Colon (tissue), 2 donors: Measurements from ENCODE around the gene IQCE.
"Not testable (repeated sequence)": the region's sequence is repeated elsewhere in the genome, so short reads cannot be mapped to it uniquely, and the experiment has no call there.

Experiments
- FAIRE-seq: peaks from 2 replicates; lab custom pipeline; 2012; peaks lifted over from hg19 to GRCh38; lab: Jason Lieb, UNC
- donor health status: control.
- donor health status: control.

Gene IQCE

GRCh38 chr7:2521341-2521745 lies 37.4 kb upstream of the IQCE start:
- FAIRE-seq: no peak

DNA sequence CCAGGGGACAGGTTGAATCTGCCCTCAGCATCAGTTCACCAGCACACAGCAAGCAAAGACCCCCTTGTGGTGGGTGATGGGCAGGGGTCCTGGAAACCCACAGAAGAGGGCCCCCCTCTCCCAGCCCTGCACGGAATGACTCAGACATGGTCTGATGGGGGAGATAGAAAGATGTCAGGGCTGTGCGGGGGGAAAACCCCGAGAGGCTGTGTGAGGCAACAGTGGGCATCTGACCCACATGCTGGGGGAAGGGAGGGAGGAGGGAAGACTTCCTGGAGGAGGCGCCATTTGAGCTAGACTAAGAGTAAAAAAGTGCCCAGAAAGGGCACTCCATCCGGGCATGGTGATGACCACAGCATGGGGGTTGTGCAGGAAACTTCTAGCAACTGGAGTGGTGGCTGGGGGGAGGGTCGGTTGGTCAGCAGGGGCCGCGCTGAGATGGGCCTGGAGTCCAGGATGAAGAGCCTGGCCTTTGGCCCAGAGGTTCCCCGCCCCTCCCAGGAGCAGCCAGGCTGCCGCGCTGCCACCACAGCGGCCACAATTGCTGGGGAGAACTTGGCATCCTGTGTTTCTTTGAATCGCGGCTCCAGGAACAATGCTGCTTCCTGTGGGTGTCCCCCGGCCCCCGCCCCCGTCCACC lies 36.7 kb upstream of the IQCE start:
- no peak for FAIRE-seq

DNA sequence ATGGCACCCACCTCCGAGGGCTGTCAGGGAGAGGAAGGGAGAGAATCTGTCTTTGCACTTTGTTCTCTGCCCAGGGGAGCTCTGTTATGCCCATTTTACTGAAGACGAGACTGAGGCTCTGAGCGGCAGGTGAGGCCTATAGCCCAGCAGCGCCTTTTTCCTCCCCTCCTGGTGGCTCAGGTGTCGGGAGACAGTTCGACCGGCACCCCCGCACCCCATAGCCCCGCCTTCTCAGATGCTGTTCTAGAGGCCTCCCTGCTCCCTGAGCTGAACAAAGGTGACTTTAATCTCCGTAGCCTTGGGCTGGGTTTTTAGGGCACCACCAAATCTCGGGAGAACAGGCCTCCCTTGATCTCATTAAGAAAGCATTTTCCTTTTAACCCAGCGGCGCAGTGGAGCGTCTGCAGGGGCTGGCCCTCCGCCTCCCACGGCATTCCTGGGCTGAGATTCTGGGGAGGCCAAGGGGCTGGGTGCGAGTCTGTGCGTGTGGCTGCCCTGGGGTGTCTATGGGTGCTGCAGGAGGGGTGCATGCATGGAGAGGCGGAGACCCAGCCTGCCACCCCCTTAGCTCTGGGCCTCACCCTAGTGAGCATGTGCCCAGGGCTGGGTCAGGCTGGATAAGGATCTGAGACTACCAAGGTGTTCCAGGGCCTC lies 35.9 kb upstream of the IQCE start:
- FAIRE-seq: no peak

GRCh38 chr7:2523461-2523936 lies 35.3 kb upstream of the IQCE start:
- FAIRE-seq: no peak

- FAIRE-seq: no peak
Measured at GRCh38 chr7:2523941-2524807, 34.6 kb upstream of the IQCE start.

- FAIRE-seq: no peak
Measured at GRCh38 chr7:2524808-2525657, 33.7 kb upstream of the IQCE start.

DNA sequence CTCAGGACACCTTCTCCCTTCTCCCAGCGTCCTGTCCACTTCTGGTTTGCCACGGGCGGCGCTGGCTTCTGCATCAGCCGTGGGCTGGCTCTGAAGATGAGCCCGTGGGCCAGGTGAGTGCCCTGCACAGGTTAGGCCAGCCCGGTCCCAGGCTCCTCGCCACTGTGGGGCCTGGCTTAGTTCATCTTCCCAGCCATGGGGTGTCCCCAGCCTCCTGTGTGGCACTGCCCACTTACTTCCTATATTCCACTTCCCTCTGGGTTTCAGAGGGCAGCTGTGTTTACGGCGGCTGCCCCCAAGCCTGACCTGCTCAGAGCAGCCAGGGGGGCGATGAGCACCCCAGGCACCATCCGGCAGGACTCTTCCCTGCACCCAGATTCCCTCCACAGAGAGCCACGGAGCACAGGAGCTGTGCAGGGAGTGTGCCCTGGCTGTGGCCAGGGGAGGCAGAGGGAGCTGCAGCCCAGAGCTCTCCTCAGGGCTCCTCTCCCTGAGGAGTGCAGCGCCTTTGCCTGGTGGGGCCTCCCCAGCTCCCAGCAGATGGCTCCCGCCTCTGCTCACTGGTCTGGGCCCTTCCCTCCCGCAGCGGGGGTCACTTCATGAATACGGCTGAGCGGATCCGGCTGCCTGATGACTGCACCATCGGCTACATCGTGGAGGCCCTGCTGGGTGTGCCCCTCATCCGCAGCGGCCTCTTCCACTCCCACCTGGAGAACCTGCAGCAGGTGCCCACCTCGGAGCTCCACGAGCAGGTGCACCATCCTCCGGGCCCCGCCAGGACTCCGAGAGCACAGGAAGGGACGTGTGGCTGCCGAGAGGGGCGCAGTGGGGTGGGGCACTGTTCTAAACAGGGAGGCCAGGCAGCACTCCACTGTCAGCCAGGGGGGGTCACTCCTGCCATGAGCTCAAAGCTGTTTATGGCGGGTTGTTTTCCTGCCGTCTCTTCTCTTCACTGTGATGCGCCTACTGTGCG lies 32.8 kb upstream of the IQCE start:
- no peak for FAIRE-seq

DNA sequence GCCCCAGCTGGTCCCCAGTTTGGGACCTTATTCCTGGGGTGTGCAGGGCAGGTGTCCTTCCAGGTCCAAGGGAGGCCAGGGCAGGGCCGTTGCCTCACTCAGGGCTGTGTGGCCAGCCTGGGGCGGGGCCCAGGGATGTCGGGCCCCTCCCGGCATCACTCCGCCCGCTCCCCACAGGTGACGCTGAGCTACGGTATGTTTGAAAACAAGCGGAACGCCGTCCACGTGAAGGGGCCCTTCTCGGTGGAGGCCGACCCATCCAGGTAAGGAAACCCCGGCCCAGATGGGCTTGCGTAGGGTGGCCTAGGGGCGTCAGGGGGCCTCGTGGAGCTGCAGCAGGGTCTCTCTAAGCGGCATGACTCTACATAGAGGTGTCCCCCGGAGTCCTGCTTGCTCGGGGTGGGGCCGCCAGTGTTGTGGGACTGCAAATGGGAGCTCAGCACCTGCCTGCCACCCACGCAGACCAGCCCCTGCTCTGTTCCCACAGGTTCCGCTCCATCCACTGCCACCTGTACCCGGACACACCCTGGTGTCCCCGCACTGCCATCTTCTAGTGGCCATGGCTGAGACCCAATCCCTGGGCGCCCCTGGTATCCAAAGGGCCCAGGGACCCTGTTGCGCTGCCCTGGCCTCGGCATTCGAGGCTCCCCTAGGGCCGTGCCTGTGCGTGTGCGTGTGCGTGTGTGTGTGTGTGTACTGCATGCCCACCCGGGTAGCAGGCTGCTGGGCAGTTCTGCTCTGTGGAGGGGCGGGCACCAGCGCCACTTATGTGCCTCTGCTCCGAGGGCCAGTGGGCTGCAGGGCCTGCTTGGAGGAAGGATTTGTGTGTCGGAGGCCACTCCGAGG lies 31.9 kb upstream of the IQCE start:
- no peak for FAIRE-seq

DNA sequence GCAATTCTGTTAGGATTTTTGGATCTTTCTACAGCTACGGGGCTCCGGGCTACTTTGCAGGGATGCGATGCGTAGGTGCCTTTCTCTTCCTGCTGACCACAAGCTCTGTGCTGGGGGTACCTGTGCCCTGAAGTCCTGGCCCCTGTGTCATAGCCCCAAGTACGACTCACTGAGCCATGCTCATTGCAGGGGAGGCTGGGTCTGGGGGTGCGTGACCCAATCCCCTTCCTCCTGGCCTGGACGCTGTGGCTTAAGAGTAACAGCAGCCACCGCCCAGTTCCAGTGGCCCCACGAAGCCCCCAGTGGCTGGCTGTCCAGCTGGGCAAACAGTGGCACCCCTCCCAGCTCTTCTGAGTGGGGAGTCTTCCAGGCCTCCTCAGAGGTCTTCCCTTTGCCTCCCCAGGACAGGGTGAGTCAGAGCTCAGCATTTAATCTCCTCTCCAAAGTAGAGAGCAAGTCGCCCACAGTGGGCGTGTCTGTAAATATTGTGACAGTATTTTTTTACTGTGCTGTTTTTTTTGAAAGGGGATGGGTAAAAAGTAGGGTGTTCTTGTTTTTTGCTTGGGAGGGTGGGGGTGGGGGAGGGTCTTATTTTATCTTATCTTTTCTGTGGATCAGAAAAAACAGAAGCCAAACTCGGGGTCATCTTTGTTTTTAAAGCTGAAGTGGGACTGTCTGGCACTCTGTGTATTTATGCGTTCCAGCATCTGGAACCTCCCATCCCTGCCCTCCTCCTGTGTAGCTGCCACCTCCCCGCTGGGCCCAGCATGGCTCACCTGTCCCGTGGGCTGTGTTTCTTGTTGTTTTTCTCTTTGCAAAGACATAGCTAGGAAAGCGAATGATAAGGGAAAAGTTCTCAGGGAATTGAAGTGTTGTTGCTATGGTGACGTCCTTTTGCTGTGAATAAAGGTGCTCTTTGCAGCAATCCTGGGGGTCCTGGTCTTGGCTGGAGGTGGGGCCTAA lies 31.0 kb upstream of the IQCE start:
- FAIRE-seq: no peak

GRCh38 chr7:2528481-2529095 lies 30.2 kb upstream of the IQCE start:
- no peak for FAIRE-seq

DNA sequence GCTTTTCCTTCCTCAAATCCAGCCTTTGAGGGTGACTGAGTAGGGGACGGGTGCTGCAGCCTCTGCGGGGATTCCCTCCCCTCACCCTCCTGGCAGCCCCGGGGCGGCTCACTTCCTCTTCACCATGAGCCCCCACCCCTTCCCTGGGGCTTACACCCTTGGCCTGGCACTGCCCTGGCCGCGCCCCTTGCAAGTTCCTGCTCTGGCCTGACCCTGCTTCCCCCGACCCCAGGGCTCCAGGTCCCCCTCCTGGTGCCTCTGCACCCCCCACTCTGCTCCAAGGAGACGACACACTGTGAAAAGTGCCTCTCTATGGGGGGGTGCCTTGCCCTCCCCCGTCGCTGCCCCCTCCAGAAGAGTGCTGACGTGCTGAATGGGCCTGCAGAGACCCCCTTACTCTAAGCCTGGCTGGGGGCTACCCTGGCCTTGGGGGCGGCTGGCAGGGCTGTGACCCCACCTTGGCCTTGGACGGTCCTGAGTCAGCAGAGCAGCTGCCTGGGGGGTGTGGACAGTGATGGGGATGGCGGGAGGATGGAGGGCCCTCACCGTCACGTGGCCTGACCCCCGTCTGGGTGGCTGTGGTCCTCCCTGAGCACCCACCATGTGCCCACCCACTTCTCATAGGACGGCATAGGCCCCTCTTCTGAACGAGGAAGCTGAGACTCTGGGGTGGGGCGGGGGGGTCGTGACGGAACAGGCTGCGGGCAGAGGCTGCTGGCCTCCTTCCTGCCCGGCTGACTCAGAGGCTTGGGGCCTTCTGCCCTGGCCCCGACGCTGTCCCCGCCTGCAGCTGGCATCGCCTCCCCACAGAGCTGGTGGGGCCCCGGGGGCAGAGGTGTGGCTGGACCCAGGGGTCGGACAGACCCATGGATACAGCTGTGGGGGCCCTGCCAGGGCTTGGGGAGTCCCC lies 29.4 kb upstream of the IQCE start:
- no peak for FAIRE-seq

DNA sequence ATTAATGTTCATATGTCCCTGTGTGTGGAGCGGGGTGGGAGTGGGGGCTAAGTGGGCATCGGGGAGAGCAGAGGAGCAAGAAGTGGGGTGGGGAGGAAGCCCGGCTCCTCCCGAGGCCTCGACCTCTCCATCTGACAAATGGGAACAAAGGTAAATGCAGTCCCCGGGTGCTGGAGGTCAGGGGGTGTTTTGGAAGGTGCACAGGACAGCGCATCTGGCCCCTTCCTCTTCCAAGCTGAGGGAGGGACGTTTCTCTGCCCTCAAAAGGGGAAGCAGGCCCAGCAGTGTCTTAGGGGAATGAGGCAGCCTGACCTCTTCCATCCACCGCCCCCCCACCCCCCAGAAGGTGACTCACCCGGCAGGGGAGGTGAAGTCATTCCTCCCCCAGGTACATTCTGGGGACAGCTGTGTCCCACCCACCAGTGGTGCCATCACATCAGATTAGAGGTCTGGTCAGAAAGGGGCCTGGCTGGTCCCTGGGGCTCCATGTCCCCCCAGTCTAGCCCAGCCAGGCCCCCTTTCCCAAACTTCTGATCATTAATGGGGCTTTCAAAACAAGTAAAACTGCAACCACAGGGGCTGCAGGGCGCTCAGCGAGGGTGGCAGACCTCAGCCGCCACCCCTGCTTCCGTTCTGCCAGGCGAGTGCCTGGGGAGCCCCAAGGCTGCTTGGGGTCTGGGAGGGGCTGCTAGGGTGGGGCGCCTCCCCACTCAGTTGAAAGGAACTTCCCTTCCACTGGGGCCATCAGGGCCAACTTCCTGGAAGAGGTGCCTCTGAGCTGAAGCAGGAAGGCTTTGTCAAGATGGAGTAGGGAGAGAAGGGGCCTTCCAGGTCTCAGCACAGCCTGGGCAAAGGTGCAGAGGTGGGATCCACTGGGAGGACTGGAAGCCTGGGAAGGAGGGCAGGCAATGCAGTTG lies 28.4 kb upstream of the IQCE start:
- no peak for FAIRE-seq

GRCh38 chr7:2530994-2531795 lies 27.6 kb upstream of the IQCE start:
- FAIRE-seq: not testable (repeated sequence)

DNA sequence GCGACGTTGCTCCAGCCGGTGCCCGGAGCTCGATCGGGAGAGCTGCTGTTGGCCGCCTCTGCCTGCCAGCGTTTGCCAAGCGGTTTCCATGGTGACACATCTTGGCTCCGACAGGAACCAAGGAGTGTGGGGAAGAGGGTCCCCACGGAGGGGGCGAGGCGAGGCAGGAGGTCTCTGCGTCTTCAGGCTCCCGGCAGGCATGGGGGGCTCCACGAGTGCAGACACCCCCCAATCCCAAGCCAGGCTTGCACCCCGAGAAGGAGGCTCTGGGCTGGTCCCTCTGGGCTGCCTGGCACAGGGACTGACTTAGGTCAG lies 27.0 kb upstream of the IQCE start:
- FAIRE-seq: not testable (repeated sequence)

DNA sequence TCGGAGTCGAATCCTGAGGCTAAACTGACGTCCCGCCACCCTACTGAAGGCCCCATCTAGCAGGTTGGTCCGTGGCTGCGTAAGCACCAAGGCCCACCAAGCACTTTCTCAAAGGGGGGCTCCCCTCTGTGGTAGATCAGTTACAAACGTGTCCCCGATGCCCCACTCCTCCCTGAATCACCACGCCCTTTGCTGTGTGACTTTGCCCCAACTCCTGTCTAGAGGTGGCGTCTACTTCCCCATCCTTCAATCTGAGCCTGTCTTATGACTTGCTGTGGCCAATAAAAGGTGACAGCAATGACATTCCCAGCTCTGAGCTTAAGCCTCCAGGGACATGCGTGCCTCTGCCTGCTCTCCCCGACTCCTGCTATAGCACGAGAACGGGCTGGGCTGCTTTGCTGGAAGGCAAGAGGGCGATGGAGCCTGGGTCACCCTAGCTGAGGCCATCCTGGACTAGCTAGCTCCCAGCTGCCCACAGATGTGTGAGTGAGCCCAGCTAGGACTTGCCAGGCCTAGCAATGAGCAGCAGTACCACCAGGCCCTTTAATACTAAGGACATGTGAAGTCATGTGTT lies 26.5 kb upstream of the IQCE start:
- not testable (repeated sequence) for FAIRE-seq
